HFF-Myc (cell line): ENCODE data around the gene KIAA1671.

Experiments
- DNase-seq: peaks from one replicate; pipeline ENCODE4 v3.0.0-alpha.2; 2011; ENCODE audit warnings: low read depth; ENCODE audit errors: extremely low read depth
- H3K4me3 ChIP-seq: replicated peaks from 2 replicates; pipeline ENCODE4 v1.5.1; 2011; ENCODE audit warnings: low read depth, mild to moderate bottlenecking, control low read depth, low read length
- TF ChIP-seq, protein P1 (sequence below): IDR thresholded peaks from 2 replicates; pipeline ENCODE4 v1.5.1; 2012; ENCODE audit warnings: mild to moderate bottlenecking, low read depth, low read length, control low read depth; ENCODE audit errors: missing control alignments

KIAA1671 gene

DNA sequence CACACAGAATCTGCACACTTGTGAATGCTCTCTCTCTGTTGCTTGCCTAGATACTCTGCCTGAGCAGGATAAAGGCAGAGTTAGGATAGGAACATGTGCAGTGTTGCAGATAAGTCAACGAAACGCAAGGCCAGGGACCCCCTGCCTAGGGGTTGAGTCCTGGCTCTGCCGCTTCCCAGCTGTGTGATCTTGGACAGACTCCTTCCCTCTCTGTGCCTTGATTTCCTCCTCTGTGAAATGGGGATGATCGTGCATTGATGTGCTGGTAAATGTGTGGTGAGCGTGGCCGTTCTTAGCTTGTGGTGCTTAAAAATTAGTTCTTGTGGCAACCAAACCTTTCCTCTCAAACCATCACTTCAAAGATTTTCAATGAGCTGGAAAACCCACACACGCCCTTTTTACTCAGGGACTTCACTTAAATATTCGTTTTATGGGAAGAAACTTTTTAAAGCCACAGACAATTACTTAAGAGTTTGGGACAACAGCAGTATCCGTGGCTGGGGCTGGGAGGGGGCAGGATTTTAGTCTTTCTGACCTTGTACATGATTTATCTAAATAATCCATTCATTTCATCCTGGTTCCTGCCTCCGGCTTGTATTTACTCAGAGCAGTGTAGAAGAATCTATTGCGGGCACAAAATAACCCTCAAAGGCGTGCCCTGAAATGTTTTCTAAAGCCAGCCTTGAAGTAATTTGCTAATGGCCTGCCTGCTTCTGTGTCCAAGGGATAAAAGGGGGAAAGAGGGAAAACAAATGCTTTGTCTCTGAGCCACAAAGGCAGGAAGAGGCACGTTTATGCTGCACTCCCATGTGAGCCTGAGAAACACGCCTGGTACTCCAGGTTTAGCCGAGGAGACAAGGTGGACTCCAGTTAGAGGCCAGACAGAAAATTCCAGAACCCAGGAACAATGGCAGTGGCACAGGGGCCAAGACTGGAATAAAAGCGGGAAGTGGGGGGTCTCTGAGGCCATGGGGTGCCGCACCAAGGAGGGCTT, 162.2 kb downstream of the KIAA1671 start:
- TF ChIP-seq, protein P1, sequence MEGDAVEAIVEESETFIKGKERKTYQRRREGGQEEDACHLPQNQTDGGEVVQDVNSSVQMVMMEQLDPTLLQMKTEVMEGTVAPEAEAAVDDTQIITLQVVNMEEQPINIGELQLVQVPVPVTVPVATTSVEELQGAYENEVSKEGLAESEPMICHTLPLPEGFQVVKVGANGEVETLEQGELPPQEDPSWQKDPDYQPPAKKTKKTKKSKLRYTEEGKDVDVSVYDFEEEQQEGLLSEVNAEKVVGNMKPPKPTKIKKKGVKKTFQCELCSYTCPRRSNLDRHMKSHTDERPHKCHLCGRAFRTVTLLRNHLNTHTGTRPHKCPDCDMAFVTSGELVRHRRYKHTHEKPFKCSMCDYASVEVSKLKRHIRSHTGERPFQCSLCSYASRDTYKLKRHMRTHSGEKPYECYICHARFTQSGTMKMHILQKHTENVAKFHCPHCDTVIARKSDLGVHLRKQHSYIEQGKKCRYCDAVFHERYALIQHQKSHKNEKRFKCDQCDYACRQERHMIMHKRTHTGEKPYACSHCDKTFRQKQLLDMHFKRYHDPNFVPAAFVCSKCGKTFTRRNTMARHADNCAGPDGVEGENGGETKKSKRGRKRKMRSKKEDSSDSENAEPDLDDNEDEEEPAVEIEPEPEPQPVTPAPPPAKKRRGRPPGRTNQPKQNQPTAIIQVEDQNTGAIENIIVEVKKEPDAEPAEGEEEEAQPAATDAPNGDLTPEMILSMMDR: no peak
- no peak overlapping the region for H3K4me3 ChIP-seq

DNA sequence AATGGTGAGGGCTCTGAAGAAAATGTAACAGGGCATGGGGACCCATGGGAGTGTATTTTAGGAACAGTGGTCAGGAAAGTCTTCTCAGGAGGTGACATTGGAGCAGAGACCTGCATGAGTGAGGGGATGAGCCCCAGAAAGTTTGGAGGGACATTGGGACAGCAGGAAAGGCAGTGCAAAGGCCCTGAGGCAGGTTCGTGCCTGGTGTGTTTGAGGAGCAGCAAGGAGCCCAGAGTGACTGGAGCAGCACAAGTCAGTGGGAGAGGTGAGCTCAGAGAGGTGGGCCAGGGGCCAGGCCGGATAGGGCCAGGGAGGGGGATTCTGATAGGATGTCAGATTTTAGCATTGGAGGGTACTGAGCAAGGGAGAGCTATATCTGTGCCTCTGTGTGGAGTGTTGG, 167.1 kb downstream of the KIAA1671 start:
- no peak for DNase-seq
- TF ChIP-seq, protein P1: no peak
- no peak overlapping the region for H3K4me3 ChIP-seq

More for the DNA sequence above, 162.2 kb downstream of the KIAA1671 start:
- DNase-seq: no peak

DNA sequence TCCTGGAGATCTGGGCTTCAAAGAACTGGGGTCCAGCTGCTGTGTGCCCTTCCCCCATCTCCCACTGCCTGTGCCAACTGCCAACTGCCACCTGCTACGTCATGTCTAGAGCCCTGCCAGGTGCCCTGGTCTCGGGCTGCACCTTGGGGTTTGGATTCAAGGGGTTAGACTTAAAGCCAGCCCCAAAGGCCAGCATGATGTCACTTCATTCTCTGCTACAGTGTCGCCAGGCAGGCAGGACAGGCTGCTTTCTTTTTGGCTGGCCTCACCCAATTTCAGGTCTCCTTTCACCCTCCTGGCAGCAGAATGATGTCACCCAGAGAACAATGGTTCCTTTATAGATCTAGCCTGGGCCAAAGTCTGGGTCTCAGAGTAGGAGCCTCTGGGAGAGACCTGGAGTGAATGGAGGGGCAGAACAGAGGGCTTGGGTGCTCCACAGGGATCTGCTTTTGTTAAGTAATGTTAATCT, 167.6 kb downstream of the KIAA1671 start:
- H3K4me3 ChIP-seq: no peak overlapping the region
- TF ChIP-seq, protein P1: no peak
- no peak for DNase-seq

DNA sequence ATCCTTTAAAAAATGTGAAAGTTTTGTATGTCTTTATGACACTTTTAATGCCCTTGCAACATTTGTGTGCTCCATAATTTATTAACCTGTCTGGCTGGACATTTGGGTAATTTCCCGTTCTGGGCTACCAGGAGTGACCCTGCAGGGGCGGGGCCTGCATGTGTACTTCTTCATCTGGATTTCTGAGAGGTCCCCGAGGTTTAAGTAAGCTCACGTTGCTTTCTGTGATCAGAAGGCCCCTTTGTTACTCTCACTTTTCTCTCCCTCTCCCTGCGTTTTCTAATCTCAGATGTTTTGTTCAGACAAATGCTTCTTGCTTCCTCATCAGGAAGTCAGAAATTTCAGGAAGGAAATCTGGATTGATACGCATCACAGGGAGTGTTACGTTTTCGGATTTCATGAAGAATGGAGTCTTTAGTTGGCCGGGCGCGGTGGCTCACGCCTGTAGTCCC, 168.3 kb downstream of the KIAA1671 start:
- TF ChIP-seq, protein P1: no peak
- H3K4me3 ChIP-seq: no peak overlapping the region
- DNase-seq: no peak

DNA sequence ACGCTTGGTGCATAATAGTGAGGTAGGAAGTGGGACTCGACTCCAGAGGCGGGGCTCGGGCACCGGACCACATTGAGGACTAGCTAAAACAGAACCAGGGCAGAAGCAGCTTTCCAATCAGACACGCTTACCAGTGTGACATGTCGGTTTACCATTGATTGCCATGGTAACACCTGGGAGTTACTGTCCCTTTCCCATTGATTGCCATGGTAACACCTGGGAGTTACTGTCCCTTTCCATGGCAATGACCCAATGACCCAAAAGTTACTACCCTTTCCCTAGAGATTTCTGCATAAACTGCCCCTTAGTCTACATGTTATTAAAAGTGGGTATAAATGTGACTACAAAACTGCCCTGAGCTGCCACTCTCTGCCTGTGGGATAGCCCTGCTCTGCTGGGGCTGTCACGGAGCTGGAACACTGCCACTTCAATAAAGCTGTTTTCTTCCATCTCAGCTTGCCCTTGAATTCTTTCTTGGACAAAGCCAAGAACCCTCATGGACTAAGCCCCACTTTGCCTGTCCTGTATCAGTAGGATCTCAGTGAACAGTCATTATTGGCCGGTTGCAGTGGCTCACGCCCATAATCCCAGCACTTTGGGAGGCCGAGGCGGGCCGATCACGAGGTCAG, 169.7 kb downstream of the KIAA1671 start:
- no peak overlapping the region for H3K4me3 ChIP-seq
- DNase-seq: no peak
- TF ChIP-seq, protein P1: no peak

DNA sequence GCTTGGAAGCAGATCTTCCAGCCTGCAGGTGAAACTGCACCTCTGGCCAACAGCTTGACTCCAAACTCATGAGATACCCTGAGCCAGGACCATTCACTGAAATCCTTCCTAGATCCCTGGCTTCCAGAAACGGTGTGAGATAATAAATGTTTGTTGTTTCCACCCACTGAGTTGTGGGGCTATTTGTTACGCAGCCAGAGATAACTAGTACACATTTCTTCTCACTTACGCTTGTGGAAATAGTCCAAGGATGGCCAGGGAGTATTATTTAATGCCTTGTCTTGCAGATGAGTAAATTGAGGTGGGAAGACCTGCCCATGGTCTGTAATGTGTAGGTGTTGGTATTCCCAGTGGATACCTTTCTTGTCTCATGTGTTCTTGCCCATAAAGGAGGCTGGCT, 171.2 kb downstream of the KIAA1671 start:
- H3K4me3 ChIP-seq: no peak overlapping the region
- no peak for DNase-seq
- TF ChIP-seq, protein P1: no peak
